NB4 (cell line): ENCODE results near the gene AMBP.

Experiments
- CTCF ChIP-seq: IDR thresholded peaks from one replicate; pipeline ENCODE4 v1.5.1; 2012; ENCODE audit warnings: low read depth, low read length
- POLR2A ChIP-seq: IDR thresholded peaks from 2 replicates; pipeline ENCODE4 v1.6.1; 2011; ENCODE audit warnings: mild to moderate bottlenecking; ENCODE audit not compliant: insufficient read length; ENCODE audit errors: extremely low read depth

- TF ChIP-seq POLR2A (no peak), CTCF (no peak)
Measured at GRCh38 chr9:114050226-114050568, 27.9 kb downstream of the AMBP start.
